Vagina (tissue), 2 donors: ENCODE results near the gene LRIT3. TPM values are rescaled to one million over a fixed set of nuclear protein-coding genes. Genes with fewer than 3 reads are reported as not detected.

Source experiments
- DNase-seq, 2 donors: peaks; one replicate each; pipeline ENCODE4 v3.0.0-alpha.2; 2017; ENCODE audit errors: extremely low spot score in 2 of 2
- H3K27ac ChIP-seq: fragments of 200-600 bp; sonication (generic); one replicate; pipeline ENCODE4 v1.5.1; 2019
- H3K27me3 ChIP-seq: fragments of 200-600 bp; sonication (generic); one replicate; pipeline ENCODE4 v1.5.1; 2019
- H3K36me3 ChIP-seq, 2 donors: fragments of 200-600 bp; sonication (generic); one replicate each; pipeline ENCODE4 v1.5.1; 2017 to 2019
- H3K4me1 ChIP-seq: fragments of 200-600 bp; sonication (generic); one replicate; pipeline ENCODE4 v1.5.1; 2019
- H3K4me3 ChIP-seq, 2 donors: fragments of 200-600 bp; sonication (generic); 1 replicate in 1 of 2; 2 replicates in 1 of 2; pipeline ENCODE4 v1.5.1; 2016 to 2019
- H3K9me3 ChIP-seq: fragments of 200-600 bp; sonication (generic); one replicate; pipeline ENCODE4 v1.5.1; 2019
- POLR2A ChIP-seq, 2 donors: fragments of 450-650 bp; IDR thresholded peaks; one replicate each; pipeline ENCODE4 v1.6.1; 2017; ENCODE audit warnings: antibody characterized with exemption in 2 of 2, mild to moderate bottlenecking in 2 of 2, moderate library complexity in 2 of 2
- POLR2AphosphoS5 ChIP-seq, 2 donors: sonication (generic); formaldehyde crosslinking; IDR thresholded peaks; one replicate each; pipeline ENCODE4 v1.9.0; 2017; ENCODE audit warnings: antibody characterized with exemption in 2 of 2, mild to moderate bottlenecking in 2 of 2, low read depth in 1 of 2; ENCODE audit not compliant: insufficient read depth in 1 of 2
- intact Hi-C: fragments of 100-400 bp; cut with DNase I; formaldehyde crosslinking; loops from one replicate; pipeline ENCODE4 v1.15.1; 2023
- total RNA-seq: library from RNA; depleted of rRNA; stranded (reverse); fragments of >200 nt; gene quantifications from one replicate; pipeline ENCODE4 v1.2.3, GENCODE V29; 2016
- TF ChIP-seq, protein P1 (sequence below), 3 experiments: fragments of 450-650 bp in 2 of 3; fragments of 200-600 bp in 1 of 3; sonication (generic) in 1 of 3; IDR thresholded peaks; one replicate each; pipeline ENCODE4 v1.5.1; 2017 to 2019; ENCODE audit warnings: antibody characterized with exemption in 3 of 3, mild to moderate bottlenecking in 2 of 3, moderate library complexity in 2 of 3

The LRIT3 gene
- total RNA-seq, 1 donor from 2014 or later: not detected

DNA sequence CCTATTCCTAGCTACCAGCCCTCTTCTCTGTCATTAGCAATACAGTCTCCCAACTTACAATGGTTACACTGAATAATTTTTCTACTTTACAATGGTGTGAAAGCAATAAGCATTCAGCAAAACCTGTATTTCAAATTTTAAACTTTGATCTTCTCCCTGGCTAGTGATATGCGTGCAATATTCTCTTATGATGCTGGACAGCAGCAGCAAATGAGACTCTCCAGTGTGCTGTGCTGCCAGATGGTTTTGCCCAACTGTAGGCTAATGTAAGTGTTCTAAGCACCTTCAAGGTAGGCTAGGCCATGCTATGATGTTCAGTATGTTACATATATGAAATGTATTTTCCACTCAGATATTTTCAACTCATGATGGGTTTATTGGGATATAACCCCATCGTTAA, 38.3 kb upstream of the LRIT3 start:
- intact Hi-C loops: loop anchor here (10.0 kb wide), 1 partner anchor 385 kb away; no protein-coding TSS in a partner anchor
- peaks cover 5% of the 10 kb centered on the region for H3K4me1 ChIP-seq
- no peaks in the 10 kb centered on the region for H3K27me3 ChIP-seq
- H3K27ac ChIP-seq: no peak overlapping the region
- no peak overlapping the region for H3K4me3 ChIP-seq
- H3K36me3 ChIP-seq: no peaks in the 10 kb centered on the region
- DNase-seq: no peak
- no peak for TF ChIP-seq POLR2A (IDR thresholded peaks at IDR 0.05)
- TF ChIP-seq, protein P1, sequence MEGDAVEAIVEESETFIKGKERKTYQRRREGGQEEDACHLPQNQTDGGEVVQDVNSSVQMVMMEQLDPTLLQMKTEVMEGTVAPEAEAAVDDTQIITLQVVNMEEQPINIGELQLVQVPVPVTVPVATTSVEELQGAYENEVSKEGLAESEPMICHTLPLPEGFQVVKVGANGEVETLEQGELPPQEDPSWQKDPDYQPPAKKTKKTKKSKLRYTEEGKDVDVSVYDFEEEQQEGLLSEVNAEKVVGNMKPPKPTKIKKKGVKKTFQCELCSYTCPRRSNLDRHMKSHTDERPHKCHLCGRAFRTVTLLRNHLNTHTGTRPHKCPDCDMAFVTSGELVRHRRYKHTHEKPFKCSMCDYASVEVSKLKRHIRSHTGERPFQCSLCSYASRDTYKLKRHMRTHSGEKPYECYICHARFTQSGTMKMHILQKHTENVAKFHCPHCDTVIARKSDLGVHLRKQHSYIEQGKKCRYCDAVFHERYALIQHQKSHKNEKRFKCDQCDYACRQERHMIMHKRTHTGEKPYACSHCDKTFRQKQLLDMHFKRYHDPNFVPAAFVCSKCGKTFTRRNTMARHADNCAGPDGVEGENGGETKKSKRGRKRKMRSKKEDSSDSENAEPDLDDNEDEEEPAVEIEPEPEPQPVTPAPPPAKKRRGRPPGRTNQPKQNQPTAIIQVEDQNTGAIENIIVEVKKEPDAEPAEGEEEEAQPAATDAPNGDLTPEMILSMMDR (IDR thresholded peaks at IDR 0.05): no peak
- H3K9me3 ChIP-seq: no peaks in the 10 kb centered on the region

DNA sequence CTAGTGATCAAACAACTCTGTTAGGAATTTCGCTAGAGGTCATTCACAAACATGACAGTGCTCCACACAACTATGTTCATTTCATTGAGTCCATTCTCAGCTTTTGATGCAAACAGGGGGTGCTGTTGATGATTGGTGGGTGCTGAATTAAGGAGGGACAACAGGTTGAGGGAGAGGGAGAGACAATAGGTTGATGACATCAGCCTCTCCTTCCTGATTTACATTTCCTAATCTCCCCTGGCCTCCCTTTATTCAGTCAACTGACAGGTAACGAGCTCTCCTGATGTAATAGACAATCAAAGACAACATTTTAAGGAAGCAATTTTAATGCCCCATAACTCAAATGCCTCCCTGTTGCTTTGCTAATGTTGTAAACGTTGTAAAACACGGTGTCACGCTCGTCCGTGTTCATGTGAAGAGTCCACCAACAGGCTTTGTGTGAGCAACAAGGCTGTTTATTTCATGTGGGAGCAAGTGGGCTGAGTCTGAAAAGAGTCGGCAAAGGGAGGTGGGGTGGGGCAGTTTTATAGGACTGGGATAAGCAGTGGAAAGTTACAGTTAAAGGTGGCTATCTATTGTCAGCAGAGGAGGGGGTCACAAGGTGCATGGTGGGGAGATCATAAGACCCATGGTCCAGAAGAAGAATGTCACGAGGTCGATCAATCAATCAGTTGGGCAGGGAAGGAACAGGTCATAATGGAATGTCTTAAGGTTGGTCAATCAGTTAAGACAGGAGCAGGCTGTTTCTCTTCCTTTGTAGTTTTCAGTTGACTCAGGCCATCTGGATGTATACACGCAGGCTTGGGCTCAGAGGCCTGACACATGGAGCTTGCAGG, 37.1 kb upstream of the LRIT3 start:
- H3K27me3 ChIP-seq: no peaks in the 10 kb centered on the region
- H3K36me3 ChIP-seq: no peaks in the 10 kb centered on the region
- intact Hi-C loops: loop anchor here (10.0 kb wide), 1 partner anchor 386 kb away; no protein-coding TSS in a partner anchor
- H3K9me3 ChIP-seq: no peaks in the 10 kb centered on the region
- no peak for DNase-seq
- no peak overlapping the region for H3K4me3 ChIP-seq
- H3K27ac ChIP-seq: no peak overlapping the region
- H3K4me1 ChIP-seq: peaks cover 8% of the 10 kb centered on the region
- TF ChIP-seq, protein P1 (IDR thresholded peaks at IDR 0.05): no peak
- no peak for TF ChIP-seq POLR2A (IDR thresholded peaks at IDR 0.05)
- no peak for TF ChIP-seq POLR2AphosphoS5 (IDR thresholded peaks at IDR 0.05; ENCODE audit: insufficient read depth in 1 of 2, low read depth in 1 of 2)

DNA sequence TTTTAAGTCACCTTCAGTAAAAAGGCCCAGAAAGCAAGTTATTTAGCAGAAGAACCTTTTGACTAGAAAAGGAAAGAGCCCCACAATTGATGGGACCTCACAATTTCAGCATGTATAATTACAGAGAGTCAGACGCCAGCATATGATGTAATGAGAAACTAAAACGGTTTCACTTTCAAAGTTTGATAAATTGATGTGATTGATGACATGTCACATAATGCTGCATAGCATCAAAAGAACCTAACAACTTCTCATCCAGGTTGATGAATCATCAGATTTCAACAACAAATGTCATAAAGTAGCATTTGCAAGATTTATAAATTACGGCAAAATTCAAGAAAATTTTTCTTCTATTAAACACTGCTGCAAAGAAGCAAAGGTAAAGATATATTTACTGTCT, 36.2 kb upstream of the LRIT3 start:
- Histone ChIP-seq H3K27ac (no peak overlapping the region), H3K36me3 (no peaks in the 10 kb centered on the region), H3K4me1 (peaks cover 17% of the 10 kb centered on the region), H3K27me3 (no peaks in the 10 kb centered on the region), H3K4me3 (no peak overlapping the region), H3K9me3 (no peaks in the 10 kb centered on the region)
- TF ChIP-seq POLR2AphosphoS5 (IDR thresholded peaks at IDR 0.05; ENCODE audit: insufficient read depth in 1 of 2, low read depth in 1 of 2) (no peak), POLR2A (IDR thresholded peaks at IDR 0.05) (no peak)
- TF ChIP-seq, protein P1 (IDR thresholded peaks at IDR 0.05): no peak
- intact Hi-C loops: loop anchor here (10.0 kb wide), 1 partner anchor 387 kb away; no protein-coding TSS in a partner anchor
- DNase-seq: no peak

DNA sequence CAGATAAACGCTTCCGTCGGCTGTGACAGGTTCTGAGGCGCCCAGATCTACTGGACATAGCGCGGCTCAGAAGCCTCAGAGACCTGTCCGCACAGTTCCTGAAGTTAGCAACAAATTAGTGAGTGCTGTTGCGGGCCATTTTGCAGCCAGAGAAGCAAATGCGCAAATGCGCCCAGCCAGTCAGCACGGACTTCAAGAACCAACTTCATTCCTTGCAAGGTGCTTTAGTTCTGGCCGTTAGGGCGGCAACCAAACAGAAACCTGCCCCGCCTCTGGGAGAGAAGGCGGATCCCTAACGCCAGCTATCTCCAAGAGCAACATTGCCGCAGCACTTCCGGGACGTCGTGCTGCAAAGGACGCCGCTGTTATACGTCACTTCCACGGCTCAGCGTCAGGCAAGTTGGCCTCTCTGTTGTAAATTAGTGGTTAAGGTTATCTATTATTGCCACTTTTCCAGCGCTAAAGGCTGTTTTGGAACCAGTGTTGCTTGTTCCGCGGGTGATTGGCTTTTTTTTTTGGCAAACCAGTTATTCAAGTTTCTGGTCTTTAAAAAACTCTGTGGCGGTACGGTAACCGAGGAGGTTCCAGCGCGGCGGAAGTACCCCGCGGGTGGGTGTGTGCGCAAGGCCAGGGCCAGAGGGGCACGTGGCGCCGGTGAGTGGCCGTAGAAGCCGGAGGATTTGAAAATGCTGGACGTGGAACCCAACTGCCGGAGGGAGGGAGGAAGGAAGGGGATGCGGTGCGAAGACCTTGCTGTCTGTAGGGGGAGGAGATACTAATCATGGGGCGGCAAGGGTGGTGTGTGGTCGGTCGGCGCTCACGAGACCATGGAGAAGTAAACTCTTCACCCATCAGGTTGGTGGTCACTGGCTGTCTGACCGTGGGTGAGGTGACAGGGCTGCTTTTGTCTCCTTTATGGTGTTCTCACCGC, 32.5 kb upstream of the LRIT3 start, which contains the start of gene GAR1:
GAR1 (plus strand) TSS at position 612 of the 931 bp plus-strand sequence. CDS start 403 bp downstream, outside the sequence.
- peaks cover 22% of the 10 kb centered on the region for H3K4me1 ChIP-seq
- intact Hi-C loops: loop anchor here (10.0 kb wide), 1 partner anchor 391 kb away; no protein-coding TSS in a partner anchor
- H3K27ac ChIP-seq: peak within 1 kb of the TSS; percentile 86
- H3K4me3 ChIP-seq: peak within 1 kb of the TSS; percentile 65 to 86
- H3K36me3 ChIP-seq: peaks cover 0 to 13% of the 10 kb centered on the region in 2 donors
- no peaks in the 10 kb centered on the region for H3K27me3 ChIP-seq
- H3K9me3 ChIP-seq: no peaks in the 10 kb centered on the region
- DNase-seq: peak in 1 of 2 donors; percentile 95
- TF ChIP-seq POLR2AphosphoS5 (IDR thresholded peaks at IDR 0.05; ENCODE audit: insufficient read depth in 1 of 2, low read depth in 1 of 2) (peak; percentile 81 to 96), POLR2A (IDR thresholded peaks at IDR 0.05) (peak in 1 of 2 donors; percentile 3)
- TF ChIP-seq, protein P1 (IDR thresholded peaks at IDR 0.05): no peak
